Epithelial cell of esophagus (primary cell): ENCODE measurements around the gene INTU.

Source experiments
- DNase-seq: peaks from one replicate; pipeline ENCODE4 v3.0.0; 2010; ENCODE audit warnings: low read depth
- H3K4me3 ChIP-seq: 2 replicates; pipeline ENCODE4 v1.5.1; 2011; ENCODE audit warnings: mild to moderate bottlenecking, low read length, control low read depth
- TF ChIP-seq, protein P1 (sequence below): IDR thresholded peaks from 2 replicates; pipeline ENCODE4 v1.5.1; 2011; ENCODE audit warnings: low read depth, mild to moderate bottlenecking, low read length, control low read depth, inconsistent platforms; ENCODE audit not compliant: insufficient read depth; ENCODE audit errors: missing control alignments

The INTU gene

DNA sequence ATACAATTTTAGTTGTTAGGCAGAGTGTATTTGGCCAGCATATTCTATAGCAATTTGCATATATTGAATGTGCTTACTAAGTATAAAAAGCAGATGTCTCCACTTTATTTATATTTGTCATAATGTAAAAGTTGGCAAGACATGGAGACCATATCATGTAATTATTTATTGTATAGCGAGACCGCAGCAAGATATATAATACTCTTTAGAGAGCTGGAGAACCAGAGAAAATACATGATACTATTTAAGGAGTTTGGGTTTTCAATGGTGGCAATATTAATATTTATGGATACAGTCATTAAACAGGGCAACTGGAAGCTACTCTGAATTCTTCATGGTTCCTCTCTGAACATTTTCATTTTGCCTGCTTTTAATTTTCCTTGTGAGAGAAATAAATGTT, 35.0 kb downstream of the INTU start:
- DNase-seq, result no peak
- H3K4me3 ChIP-seq, result no peak overlapping the region
- TF ChIP-seq, protein P1, sequence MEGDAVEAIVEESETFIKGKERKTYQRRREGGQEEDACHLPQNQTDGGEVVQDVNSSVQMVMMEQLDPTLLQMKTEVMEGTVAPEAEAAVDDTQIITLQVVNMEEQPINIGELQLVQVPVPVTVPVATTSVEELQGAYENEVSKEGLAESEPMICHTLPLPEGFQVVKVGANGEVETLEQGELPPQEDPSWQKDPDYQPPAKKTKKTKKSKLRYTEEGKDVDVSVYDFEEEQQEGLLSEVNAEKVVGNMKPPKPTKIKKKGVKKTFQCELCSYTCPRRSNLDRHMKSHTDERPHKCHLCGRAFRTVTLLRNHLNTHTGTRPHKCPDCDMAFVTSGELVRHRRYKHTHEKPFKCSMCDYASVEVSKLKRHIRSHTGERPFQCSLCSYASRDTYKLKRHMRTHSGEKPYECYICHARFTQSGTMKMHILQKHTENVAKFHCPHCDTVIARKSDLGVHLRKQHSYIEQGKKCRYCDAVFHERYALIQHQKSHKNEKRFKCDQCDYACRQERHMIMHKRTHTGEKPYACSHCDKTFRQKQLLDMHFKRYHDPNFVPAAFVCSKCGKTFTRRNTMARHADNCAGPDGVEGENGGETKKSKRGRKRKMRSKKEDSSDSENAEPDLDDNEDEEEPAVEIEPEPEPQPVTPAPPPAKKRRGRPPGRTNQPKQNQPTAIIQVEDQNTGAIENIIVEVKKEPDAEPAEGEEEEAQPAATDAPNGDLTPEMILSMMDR, result no peak

DNA sequence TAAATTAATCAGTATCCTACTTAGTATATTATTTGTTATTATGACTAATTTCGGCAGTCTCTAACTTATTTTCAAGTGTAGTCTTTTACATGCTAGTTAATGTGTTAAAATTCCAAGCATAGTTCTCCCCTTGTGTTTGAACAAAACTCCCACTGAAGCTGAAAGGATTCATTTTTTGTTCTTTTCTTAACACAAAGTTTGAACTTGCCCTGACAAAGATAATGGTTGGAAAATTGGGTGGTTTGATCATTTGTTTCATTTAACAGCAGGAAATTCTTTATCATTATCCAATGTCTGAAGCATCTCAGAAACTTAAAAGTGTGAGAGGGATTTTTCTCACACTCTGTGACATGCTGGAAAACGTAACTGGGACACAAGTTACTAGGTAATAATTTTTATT, 36.0 kb downstream of the INTU start:
- no peak for DNase-seq
- TF ChIP-seq, protein P1, result no peak
- no peak overlapping the region for H3K4me3 ChIP-seq

DNA sequence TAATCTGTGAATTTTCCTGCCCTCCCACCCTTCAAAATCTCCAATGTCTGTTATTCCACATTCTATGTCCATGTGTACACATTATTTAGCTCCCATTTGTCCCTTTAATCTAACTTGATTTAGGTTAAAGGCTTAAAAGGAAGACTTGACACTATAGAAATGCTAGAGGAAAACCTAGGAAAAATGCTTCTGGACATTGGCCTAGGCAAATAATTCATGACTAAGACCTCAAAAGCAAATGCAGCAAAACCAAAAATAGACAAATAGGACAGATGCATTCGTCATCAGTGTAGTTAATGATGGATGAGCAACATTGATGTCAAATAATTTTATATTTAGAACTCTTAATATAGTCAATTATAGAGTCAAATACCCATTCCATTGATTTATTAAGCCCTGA, 36.9 kb downstream of the INTU start:
- no peak for DNase-seq
- TF ChIP-seq, protein P1, result no peak
- no peak overlapping the region for H3K4me3 ChIP-seq

DNA sequence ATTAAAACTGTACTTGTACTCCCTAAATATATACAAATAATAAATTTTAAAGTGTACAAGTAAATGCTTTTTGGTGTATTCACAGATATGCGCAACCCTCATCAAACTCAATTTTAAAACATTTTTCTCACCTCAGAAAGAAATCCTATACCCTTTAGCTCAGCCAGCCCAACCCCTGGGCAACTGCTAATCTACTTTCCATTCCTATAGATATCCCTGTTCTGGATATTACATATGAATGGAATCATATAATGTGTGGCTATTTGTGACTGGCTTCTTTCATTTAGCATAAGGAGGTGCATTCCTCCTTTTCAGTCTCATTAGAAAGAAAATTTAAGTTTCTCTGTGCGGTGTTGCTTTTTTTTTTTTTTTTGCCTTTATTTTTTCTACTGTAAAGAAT, 39.4 kb downstream of the INTU start:
- DNase-seq, result no peak
- TF ChIP-seq, protein P1, result no peak
- H3K4me3 ChIP-seq, result no peak overlapping the region

DNA sequence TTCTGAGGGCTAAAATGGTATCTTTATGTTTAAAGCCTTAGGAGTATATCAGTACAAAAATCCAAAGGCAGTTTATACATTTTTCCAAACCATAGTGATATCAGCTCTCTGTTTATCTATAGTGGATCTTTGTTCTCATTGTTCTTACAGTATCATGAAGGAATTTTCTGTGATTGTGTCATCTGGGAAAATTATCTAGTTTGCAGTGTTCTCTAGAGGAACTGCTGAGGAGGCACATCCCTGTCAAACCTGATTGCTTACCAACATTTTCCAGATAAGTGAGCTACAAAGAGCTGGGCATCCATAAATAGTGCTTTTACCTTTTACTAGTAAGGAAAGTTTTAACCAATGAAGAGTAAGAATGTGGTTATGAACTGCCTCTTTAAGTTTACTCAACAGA, 52.5 kb downstream of the INTU start:
- no peak overlapping the region for H3K4me3 ChIP-seq
- peak; percentile 83 for DNase-seq
- TF ChIP-seq, protein P1, result no peak

DNA sequence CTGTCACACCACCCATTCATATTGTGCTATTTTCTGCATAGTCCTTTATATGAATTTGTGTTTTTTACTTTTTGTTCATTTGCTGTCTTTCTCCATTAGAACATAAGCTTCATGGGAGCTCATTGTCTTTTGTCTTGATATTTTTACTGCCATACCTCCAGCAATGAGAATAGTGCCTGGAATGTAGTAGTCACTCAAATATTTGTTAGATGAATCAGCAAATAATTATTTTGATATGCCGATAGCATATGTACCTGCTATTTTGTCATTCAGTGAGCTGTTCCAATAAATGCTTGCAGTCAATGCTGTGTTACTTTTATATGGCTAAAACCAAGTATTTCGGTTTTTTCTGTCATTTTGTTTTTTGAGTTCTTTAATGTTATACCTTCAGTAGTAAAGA, 53.9 kb downstream of the INTU start:
- H3K4me3 ChIP-seq, result no peak overlapping the region
- peak; percentile 53 for DNase-seq
- TF ChIP-seq, protein P1, result no peak

DNA sequence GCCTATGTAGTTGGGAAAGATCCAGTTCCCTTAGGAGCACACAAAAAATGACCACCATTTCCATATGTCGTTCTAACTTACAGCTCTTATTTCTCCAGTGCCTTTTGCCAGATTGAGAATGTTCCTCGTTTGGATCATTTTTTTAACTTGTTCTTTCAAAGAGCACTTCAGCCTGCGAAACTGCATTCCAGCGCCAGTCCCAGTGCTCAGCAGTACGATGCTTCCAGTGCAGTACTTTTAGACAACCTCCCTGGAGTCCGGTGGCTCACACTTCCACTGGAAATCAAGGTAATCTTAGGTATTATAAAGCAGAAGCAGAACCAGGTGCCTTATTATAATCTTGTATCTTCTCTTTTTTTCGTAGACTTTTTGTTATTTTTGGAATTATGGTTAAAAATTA, 54.8 kb downstream of the INTU start:
- TF ChIP-seq, protein P1, result no peak
- H3K4me3 ChIP-seq, result no peak overlapping the region
- DNase-seq, result no peak
